Activated CD8-positive, alpha-beta T cell treated with anti-CD3 and anti-CD28 coated beads for 36 hours (primary cell): Measurements from ENCODE around the gene UNC5CL. TPM values are rescaled to one million over a fixed set of nuclear protein-coding genes. Genes with fewer than 3 reads are reported as not detected.

Experiments
- ATAC-seq: fragments of 200-7000 bp; cut with Tn5 transposase; one replicate; pipeline ENCODE4 v1.10.0; 2021; ENCODE audit warnings: mild to moderate bottlenecking, moderate library complexity
- CTCF ChIA-PET: fragments of 350-600 bp; sonication (Branson Sonifier 250); formaldehyde crosslinking; loops from one replicate; lab custom pipeline; 2021; ENCODE audit warnings: antibody characterized with exemption; lab: Charles Lee
- POLR2A ChIA-PET: fragments of 350-600 bp; sonication (Branson Sonifier 250); formaldehyde crosslinking; loops from one replicate; lab custom pipeline; 2021; ENCODE audit warnings: antibody characterized with exemption; lab: Charles Lee
- DNase-seq: peaks from one replicate; pipeline ENCODE4 v3.0.0-alpha.2; 2020
- H3K27ac Mint-ChIP-seq: one replicate; pipeline ENCODE4 v1.8.0; 2021; ENCODE audit warnings: mild to moderate bottlenecking, mixed read lengths
- H3K27me3 Mint-ChIP-seq: one replicate; pipeline ENCODE4 v1.8.0; 2021; ENCODE audit warnings: mixed read lengths
- H3K36me3 Mint-ChIP-seq: one replicate; pipeline ENCODE4 v1.8.0; 2021; ENCODE audit warnings: low read depth, mixed read lengths
- H3K4me1 Mint-ChIP-seq: one replicate; pipeline ENCODE4 v1.8.0; 2021; ENCODE audit warnings: low read depth, mixed read lengths
- H3K4me3 Mint-ChIP-seq: one replicate; pipeline ENCODE4 v1.8.0; 2021; ENCODE audit warnings: mild to moderate bottlenecking, moderate library complexity, mixed read lengths
- H3K9me3 Mint-ChIP-seq: one replicate; pipeline ENCODE4 v1.8.0; 2021; ENCODE audit warnings: mixed read lengths
- intact Hi-C: fragments of 100-400 bp; cut with micrococcal nuclease; formaldehyde crosslinking; loops from one replicate; pipeline ENCODE4 v1.10.0; 2022
- total RNA-seq, 2 experiments: library from RNA; stranded (reverse); gene quantifications; one replicate each; pipeline ENCODE4 v1.2.3, GENCODE V29; 2021
- TF ChIP-seq, protein P1 (sequence below): fragments of 200-600 bp; IDR thresholded peaks from one replicate; pipeline ENCODE4 v1.8.0; 2022; ENCODE audit warnings: antibody characterized with exemption, mild to moderate bottlenecking

The UNC5CL gene, protein sequence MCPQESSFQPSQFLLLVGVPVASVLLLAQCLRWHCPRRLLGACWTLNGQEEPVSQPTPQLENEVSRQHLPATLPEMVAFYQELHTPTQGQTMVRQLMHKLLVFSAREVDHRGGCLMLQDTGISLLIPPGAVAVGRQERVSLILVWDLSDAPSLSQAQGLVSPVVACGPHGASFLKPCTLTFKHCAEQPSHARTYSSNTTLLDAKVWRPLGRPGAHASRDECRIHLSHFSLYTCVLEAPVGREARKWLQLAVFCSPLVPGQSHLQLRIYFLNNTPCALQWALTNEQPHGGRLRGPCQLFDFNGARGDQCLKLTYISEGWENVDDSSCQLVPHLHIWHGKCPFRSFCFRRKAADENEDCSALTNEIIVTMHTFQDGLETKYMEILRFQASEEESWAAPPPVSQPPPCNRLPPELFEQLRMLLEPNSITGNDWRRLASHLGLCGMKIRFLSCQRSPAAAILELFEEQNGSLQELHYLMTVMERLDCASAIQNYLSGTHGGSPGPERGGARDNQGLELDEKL
- total RNA-seq = 1 to 10 TPM; 2.3 to 2.6 TPM

DNA sequence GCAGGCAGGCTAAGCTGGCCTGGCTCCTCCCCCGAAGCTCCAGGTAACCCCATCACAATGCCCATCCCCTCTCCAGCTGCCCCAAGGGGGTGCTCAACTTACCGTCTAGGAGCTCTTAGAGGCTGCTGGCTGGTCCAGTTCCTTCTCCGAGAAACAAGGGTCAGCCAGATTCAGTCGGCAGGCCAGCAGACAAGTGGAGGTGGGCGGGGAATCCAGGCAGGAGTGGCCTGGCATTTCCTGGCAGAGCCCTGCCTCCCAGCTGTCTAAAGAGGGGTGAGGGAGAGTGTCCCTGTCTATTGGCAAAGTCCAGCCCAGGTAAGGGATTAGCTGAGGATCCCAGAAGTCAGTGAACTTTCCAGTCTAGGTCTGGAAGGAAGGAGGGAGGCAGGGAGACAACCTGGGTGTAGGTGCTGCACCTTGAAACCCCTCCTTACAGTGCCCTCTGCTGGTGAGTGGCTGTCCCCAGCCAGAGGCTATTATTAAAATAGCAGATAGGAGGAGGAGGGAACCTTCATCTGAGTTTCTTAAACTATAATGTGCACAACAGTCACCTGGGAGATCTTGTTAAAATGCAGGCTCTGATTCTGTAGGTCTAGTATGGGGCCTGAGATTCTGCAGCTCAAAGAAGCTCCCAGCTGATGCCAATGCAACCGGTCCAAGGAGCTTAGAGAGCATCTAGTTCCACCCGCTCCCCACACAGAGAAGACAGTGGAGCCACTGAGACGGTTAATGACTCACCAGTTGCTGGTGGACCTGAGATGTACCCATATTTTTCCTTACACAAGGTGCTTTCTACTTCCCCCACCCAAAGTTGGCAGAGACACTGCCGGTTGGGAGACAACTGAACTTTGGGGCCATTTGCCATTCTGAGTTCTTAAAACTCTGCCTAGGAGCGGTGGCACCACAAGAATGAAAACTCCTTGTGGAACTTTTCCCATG is at the start of gene UNC5CL:
Gene UNC5CL, minus strand, starts transcription at position 162 of the 939 bp plus-strand sequence. CDS start 4,147 bp downstream, outside the sequence.
- no peaks in the 10 kb centered on the region for H3K9me3 Mint-ChIP-seq
- peak; percentile 77 for ATAC-seq
- H3K27ac Mint-ChIP-seq = no peak within 1 kb of the TSS
- no peaks in the 10 kb centered on the region for H3K27me3 Mint-ChIP-seq
- peak; percentile 73 for DNase-seq
- no peak within 1 kb of the TSS for H3K4me3 Mint-ChIP-seq
- peaks cover 2% of the 10 kb centered on the region for H3K36me3 Mint-ChIP-seq
- CTCF ChIA-PET = interaction anchor here (0.8 to 5.1 kb wide), 22 partner anchors 10 to 161 kb away, joined by 3 to 48 read pairs (median 4); partner anchors contain the start of genes APOBEC2 and TREML2
- intact Hi-C loops = no loop called here
- POLR2A ChIA-PET = interaction anchor here (0.6 to 1.1 kb wide), 2 partner anchors 24 to 52 kb away, joined by 3 to 4 read pairs; no protein-coding TSS in a partner anchor
- TF ChIP-seq, protein P1, sequence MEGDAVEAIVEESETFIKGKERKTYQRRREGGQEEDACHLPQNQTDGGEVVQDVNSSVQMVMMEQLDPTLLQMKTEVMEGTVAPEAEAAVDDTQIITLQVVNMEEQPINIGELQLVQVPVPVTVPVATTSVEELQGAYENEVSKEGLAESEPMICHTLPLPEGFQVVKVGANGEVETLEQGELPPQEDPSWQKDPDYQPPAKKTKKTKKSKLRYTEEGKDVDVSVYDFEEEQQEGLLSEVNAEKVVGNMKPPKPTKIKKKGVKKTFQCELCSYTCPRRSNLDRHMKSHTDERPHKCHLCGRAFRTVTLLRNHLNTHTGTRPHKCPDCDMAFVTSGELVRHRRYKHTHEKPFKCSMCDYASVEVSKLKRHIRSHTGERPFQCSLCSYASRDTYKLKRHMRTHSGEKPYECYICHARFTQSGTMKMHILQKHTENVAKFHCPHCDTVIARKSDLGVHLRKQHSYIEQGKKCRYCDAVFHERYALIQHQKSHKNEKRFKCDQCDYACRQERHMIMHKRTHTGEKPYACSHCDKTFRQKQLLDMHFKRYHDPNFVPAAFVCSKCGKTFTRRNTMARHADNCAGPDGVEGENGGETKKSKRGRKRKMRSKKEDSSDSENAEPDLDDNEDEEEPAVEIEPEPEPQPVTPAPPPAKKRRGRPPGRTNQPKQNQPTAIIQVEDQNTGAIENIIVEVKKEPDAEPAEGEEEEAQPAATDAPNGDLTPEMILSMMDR = peak; percentile 71
- peaks cover 8% of the 10 kb centered on the region for H3K4me1 Mint-ChIP-seq

DNA sequence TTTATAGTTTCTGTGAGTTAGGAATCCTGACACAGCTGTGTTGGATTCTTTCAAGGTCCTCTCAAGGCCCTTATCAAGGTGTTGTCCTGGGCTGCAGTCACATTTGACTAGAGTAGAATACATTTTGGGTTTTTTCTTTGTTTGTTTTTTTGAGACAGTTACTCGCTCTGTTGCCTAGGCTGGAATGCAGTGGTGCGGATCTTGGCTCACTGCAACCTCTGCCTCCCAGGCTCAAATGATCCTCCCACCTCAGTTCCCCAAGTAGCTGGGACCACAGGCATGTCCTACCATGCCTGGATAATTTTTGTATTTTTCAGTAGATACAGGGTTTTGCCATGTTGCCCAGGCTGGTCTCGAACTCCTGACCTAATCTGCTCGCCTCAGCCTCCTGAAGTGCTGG is 49.4 kb upstream of the UNC5CL start:
- H3K36me3 Mint-ChIP-seq = peaks cover 51% of the 10 kb centered on the region
- ATAC-seq (no peak), DNase-seq (no peak)
- H3K27ac Mint-ChIP-seq = no peak overlapping the region
- TF ChIP-seq, protein P1 = no peak
- intact Hi-C loops = no loop called here
- H3K9me3 Mint-ChIP-seq = no peaks in the 10 kb centered on the region
- CTCF ChIA-PET = interaction anchor here (0.6 to 2.4 kb wide), 2 partner anchors 12 to 53 kb away, joined by 3 to 7 read pairs; no protein-coding TSS in a partner anchor
- H3K27me3 Mint-ChIP-seq = no peaks in the 10 kb centered on the region
- POLR2A ChIA-PET = no interaction called here
- no peak overlapping the region for H3K4me3 Mint-ChIP-seq
- peaks cover 6% of the 10 kb centered on the region for H3K4me1 Mint-ChIP-seq

DNA sequence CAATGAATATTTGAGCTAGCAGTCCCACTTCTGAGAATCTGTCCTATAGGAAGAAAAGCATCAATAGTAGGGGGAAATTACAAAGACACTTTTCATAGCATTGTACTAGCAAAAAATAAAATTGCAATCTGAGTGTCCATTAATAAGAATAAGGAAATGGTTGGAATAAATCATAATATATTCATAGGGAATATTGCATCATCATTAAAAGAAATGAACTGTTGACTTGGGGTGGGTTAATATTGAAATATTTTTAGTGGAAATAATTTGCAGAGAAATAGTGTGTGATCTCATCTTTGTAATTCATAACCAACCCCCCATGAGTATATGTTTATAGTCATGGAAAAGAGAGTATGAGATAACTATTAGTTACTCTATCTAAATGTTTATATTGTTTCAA is 46.2 kb upstream of the UNC5CL start:
- ChIA-PET CTCF (interaction anchor here (0.7 kb wide), 1 partner anchor 9 kb away, joined by 3 read pairs; no protein-coding TSS in a partner anchor), POLR2A (interaction anchor here (0.7 kb wide), 1 partner anchor 1341 kb away, joined by 3 read pairs; no protein-coding TSS in a partner anchor)
- Mint-ChIP-seq H3K27ac (no peak overlapping the region), H3K27me3 (no peaks in the 10 kb centered on the region), H3K36me3 (peaks cover 52% of the 10 kb centered on the region), H3K4me1 (peaks cover 27% of the 10 kb centered on the region), H3K9me3 (no peaks in the 10 kb centered on the region), H3K4me3 (no peak overlapping the region)
- intact Hi-C loops = no loop called here
- ATAC-seq = no peak
- TF ChIP-seq, protein P1 = no peak
- DNase-seq = no peak

DNA sequence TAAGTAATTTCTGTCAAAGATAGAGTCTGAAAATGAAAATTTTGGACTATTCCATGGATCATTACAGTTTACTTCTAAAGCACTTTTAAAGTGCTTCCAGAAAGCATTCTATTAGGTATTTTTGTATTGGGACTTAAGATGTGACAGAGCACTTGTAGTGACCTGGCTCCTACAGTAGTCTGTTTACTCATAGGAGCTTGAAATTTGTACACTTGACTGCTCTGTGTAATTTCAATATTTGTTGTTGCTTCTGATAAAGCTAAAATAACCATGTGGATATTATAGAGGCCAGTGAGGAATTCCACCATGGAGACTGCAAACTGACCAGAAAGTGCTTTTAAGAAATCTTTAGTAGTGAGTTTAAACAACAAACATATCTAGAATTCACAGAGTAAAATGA is 44.1 kb upstream of the UNC5CL start:
- ChIA-PET CTCF (interaction anchor here (1.0 kb wide), 1 partner anchor 9 kb away, joined by 4 read pairs; no protein-coding TSS in a partner anchor), POLR2A (no interaction called here)
- Mint-ChIP-seq H3K4me1 (peaks cover 42% of the 10 kb centered on the region), H3K27me3 (no peaks in the 10 kb centered on the region), H3K4me3 (no peak overlapping the region), H3K27ac (no peak overlapping the region), H3K36me3 (peaks cover 56% of the 10 kb centered on the region), H3K9me3 (no peaks in the 10 kb centered on the region)
- DNase-seq (no peak), ATAC-seq (no peak)
- intact Hi-C loops = no loop called here
- TF ChIP-seq, protein P1 = no peak
